CD4-positive, CD25-positive, alpha-beta regulatory T cell (primary cell): ENCODE data around the gene BCAR3. TPM values are rescaled to one million over a fixed set of nuclear protein-coding genes. Genes with fewer than 3 reads are reported as not detected.

ENCODE experiments used
- ATAC-seq, 2 donors: fragments of 150-1000 bp; cut with Tn5 transposase; one replicate each; pipeline ENCODE4 v1.10.0; 2021; ENCODE audit warnings: low read depth in 2 of 2, moderate number of reproducible peaks in 2 of 2, moderate library complexity in 1 of 2
- DNase-seq, 3 donors: peaks; one replicate each; pipeline versions ENCODE4 v3.0.0 to v3.0.0-alpha.2; 2012 to 2022; ENCODE audit warnings: mixed read lengths in 1 of 3
- H3K27ac ChIP-seq: one replicate; pipeline ENCODE4 v1.7.0; 2013; ENCODE audit warnings: mild to moderate bottlenecking, low read length; ENCODE audit not compliant: insufficient read depth, poor library complexity, severe bottlenecking
- H3K27me3 ChIP-seq: one replicate; pipeline ENCODE4 v1.7.0; 2013; ENCODE audit warnings: low read length; ENCODE audit not compliant: control insufficient read depth, insufficient read depth
- H3K36me3 ChIP-seq: one replicate; pipeline ENCODE4 v1.7.0; 2013; ENCODE audit warnings: mild to moderate bottlenecking, low read length, moderate library complexity; ENCODE audit not compliant: control insufficient read depth, insufficient read depth
- H3K4me1 ChIP-seq: 2 replicates; pipeline ENCODE4 v1.7.0; 2013; ENCODE audit warnings: mild to moderate bottlenecking, low read length; ENCODE audit not compliant: insufficient read depth, control insufficient read depth, poor library complexity, severe bottlenecking
- H3K4me3 ChIP-seq: one replicate; pipeline ENCODE4 v1.7.0; 2013; ENCODE audit warnings: low read depth, mild to moderate bottlenecking, low read length, moderate library complexity
- H3K9me3 ChIP-seq, 2 experiments: 1 replicate in 1 of 2; 2 replicates in 1 of 2; pipeline ENCODE4 v1.7.0; 2013; ENCODE audit warnings: low read length in 2 of 2, mild to moderate bottlenecking in 1 of 2, moderate library complexity in 1 of 2; ENCODE audit not compliant: control insufficient read depth in 2 of 2
- H3K27ac Mint-ChIP-seq, 3 donors: one replicate each; pipeline ENCODE4 v1.8.0; 2020 to 2022; ENCODE audit warnings: mild to moderate bottlenecking in 3 of 3, mixed read lengths in 3 of 3, moderate library complexity in 2 of 3
- H3K27me3 Mint-ChIP-seq: one replicate; pipeline ENCODE4 v1.8.0; 2022; ENCODE audit warnings: mild to moderate bottlenecking, mixed read lengths
- H3K36me3 Mint-ChIP-seq: one replicate; pipeline ENCODE4 v1.8.0; 2020; ENCODE audit warnings: mixed read lengths
- H3K4me1 Mint-ChIP-seq, 4 donors: one replicate each; pipeline ENCODE4 v1.8.0; 2020 to 2022; ENCODE audit warnings: mixed read lengths in 4 of 4, mild to moderate bottlenecking in 1 of 4
- H3K4me3 Mint-ChIP-seq, 4 donors: one replicate each; pipeline ENCODE4 v1.8.0; 2020 to 2022; ENCODE audit warnings: mild to moderate bottlenecking in 4 of 4, mixed read lengths in 4 of 4, moderate library complexity in 3 of 4
- H3K9me3 Mint-ChIP-seq, 7 donors: one replicate each; pipeline ENCODE4 v1.8.0; 2020 to 2022; ENCODE audit warnings: mixed read lengths in 7 of 7, mild to moderate bottlenecking in 3 of 7, moderate library complexity in 2 of 7
- polyA plus RNA-seq, 4 donors: library from polyadenylated mRNA; unstranded; fragments of 300-500 nt; fragmentation: Illumina TruSeq; gene quantifications; one replicate each; pipeline ENCODE4 v1.2.3, GENCODE V29; 2021
- total RNA-seq: library from RNA; stranded (reverse); gene quantifications from one replicate; pipeline ENCODE4 v1.2.3, GENCODE V29; 2022

BCAR3 gene
- total and polyA plus RNA-seq, 5 donors from 2014 or later, result 0.44 to 0.62 (median 0.49) TPM; not detected in 2

DNA sequence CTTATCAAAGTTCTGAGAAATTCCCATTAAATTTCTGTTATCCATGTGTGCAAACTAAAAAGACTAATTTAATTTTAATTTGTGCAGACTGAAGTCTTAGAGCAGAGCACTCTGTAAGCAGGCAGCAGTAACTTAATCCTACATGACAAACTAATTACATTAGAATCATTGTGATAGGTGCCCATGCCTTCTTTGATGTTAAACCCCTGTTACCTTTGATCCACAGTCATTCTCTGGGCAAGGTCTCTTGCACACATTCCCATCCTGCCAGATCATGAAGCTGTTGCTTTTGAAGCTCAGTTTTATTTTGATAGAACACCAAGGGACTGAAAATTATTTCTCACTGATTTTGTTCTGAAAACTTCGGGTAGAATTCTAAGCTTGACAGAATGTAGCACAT is 77.2 kb downstream of the BCAR3 start:
- Mint-ChIP-seq H3K36me3 (no peaks in the 10 kb centered on the region), H3K27ac (no peak overlapping the region), H3K9me3 (peaks cover 0 to 1% (median 0%) of the 10 kb centered on the region in 7 donors), H3K4me1 (peaks cover 0 to 13% (median 4%) of the 10 kb centered on the region in 4 donors), H3K4me3 (no peak overlapping the region), H3K27me3 (peaks cover 6% of the 10 kb centered on the region)
- Histone ChIP-seq H3K4me3 (no peak overlapping the region), H3K9me3 (no peaks in the 10 kb centered on the region), H3K27me3 (no peaks in the 10 kb centered on the region), H3K36me3 (no peaks in the 10 kb centered on the region), H3K27ac (no peak overlapping the region), H3K4me1 (peaks cover 4% of the 10 kb centered on the region)
- ATAC-seq (no peak), DNase-seq (no peak)

GRCh38 chr1:93603601-93604000 is 78.0 kb downstream of the BCAR3 start:
- Mint-ChIP-seq H3K9me3 (peaks cover 0 to 1% (median 0%) of the 10 kb centered on the region in 7 donors), H3K27me3 (peaks cover 6% of the 10 kb centered on the region), H3K36me3 (no peaks in the 10 kb centered on the region), H3K4me1 (peaks cover 0 to 9% (median 4%) of the 10 kb centered on the region in 4 donors), H3K4me3 (no peak overlapping the region), H3K27ac (no peak overlapping the region)
- no peak overlapping the region for H3K27ac ChIP-seq
- no peak for ATAC-seq
- no peaks in the 10 kb centered on the region for H3K36me3 ChIP-seq
- H3K4me3 ChIP-seq, result no peak overlapping the region
- H3K27me3 ChIP-seq, result no peaks in the 10 kb centered on the region
- peaks cover 4% of the 10 kb centered on the region for H3K4me1 ChIP-seq
- H3K9me3 ChIP-seq, result no peaks in the 10 kb centered on the region
- DNase-seq, result no peak

GRCh38 chr1:93603106-93603505 is 78.5 kb downstream of the BCAR3 start:
- Histone ChIP-seq H3K9me3 (no peaks in the 10 kb centered on the region), H3K36me3 (no peaks in the 10 kb centered on the region), H3K4me1 (peaks cover 4% of the 10 kb centered on the region), H3K27ac (no peak overlapping the region), H3K27me3 (no peaks in the 10 kb centered on the region), H3K4me3 (no peak overlapping the region)
- Mint-ChIP-seq H3K4me3 (no peak overlapping the region), H3K27me3 (peaks cover 6% of the 10 kb centered on the region), H3K36me3 (no peaks in the 10 kb centered on the region), H3K4me1 (peaks cover 0 to 7% (median 3%) of the 10 kb centered on the region in 4 donors), H3K27ac (no peak overlapping the region), H3K9me3 (peaks cover 0 to 1% (median 0%) of the 10 kb centered on the region in 7 donors)
- no peak for ATAC-seq
- no peak for DNase-seq

DNA sequence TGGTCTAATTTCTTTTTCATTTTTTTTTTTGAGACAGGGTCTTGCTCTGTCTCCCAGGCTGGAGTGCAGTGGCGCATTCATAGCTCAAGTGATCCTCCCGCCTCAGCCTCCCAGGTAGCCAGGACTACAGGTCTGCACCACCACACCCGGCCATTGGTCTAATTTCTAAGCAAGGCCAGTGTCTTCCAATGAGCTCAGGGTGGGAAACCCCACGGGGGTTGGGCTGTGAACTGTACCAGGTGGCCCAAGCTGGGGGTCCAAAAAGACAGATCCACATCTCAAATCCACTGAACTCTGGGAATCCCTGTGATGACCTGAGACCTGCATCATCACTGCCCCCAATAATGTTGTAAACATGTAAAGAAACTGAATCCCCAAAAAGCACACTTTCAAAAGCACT is 79.5 kb downstream of the BCAR3 start:
- H3K36me3 ChIP-seq, result no peaks in the 10 kb centered on the region
- peaks cover 0 to 1% (median 0%) of the 10 kb centered on the region in 7 donors for H3K9me3 Mint-ChIP-seq
- no peaks in the 10 kb centered on the region for H3K36me3 Mint-ChIP-seq
- no peak for DNase-seq
- ATAC-seq, result no peak
- H3K9me3 ChIP-seq, result no peaks in the 10 kb centered on the region
- peaks cover 0 to under 1% (median 0%) of the 10 kb centered on the region in 4 donors for H3K4me1 Mint-ChIP-seq
- H3K4me3 Mint-ChIP-seq, result no peak overlapping the region
- H3K27me3 ChIP-seq, result no peaks in the 10 kb centered on the region
- no peaks in the 10 kb centered on the region for H3K4me1 ChIP-seq
- peaks cover 6% of the 10 kb centered on the region for H3K27me3 Mint-ChIP-seq
- H3K4me3 ChIP-seq, result no peak overlapping the region
- no peak overlapping the region for H3K27ac Mint-ChIP-seq
- H3K27ac ChIP-seq, result no peak overlapping the region

- no peak overlapping the region for H3K27ac Mint-ChIP-seq
- H3K9me3 Mint-ChIP-seq, result peaks cover 0 to 1% (median 0%) of the 10 kb centered on the region in 7 donors
Observed at GRCh38 chr1:93601686-93602085, 80.0 kb downstream of the BCAR3 start.

GRCh38 chr1:93600663-93601062 is 81.0 kb downstream of the BCAR3 start:
- Histone ChIP-seq H3K27ac (no peak overlapping the region), H3K27me3 (no peaks in the 10 kb centered on the region), H3K36me3 (no peaks in the 10 kb centered on the region), H3K9me3 (no peaks in the 10 kb centered on the region), H3K4me3 (no peak overlapping the region), H3K4me1 (no peaks in the 10 kb centered on the region)
- no peaks in the 10 kb centered on the region for H3K36me3 Mint-ChIP-seq
- no peaks in the 10 kb centered on the region for H3K9me3 Mint-ChIP-seq
- ATAC-seq, result no peak
- no peaks in the 10 kb centered on the region for H3K4me1 Mint-ChIP-seq
- no peak for DNase-seq
- H3K27me3 Mint-ChIP-seq, result peaks cover 6% of the 10 kb centered on the region
- H3K4me3 Mint-ChIP-seq, result no peak overlapping the region
- H3K27ac Mint-ChIP-seq, result no peak overlapping the region

More at GRCh38 chr1:93601686-93602085, 80.0 kb downstream of the BCAR3 start:
- Mint-ChIP-seq H3K4me3 (no peak overlapping the region), H3K27me3 (peaks cover 6% of the 10 kb centered on the region), H3K4me1 (no peaks in the 10 kb centered on the region), H3K36me3 (no peaks in the 10 kb centered on the region)
- DNase-seq (no peak), ATAC-seq (no peak)
- Histone ChIP-seq H3K36me3 (no peaks in the 10 kb centered on the region), H3K27me3 (no peaks in the 10 kb centered on the region), H3K27ac (no peak overlapping the region), H3K4me3 (no peak overlapping the region), H3K9me3 (no peaks in the 10 kb centered on the region), H3K4me1 (no peaks in the 10 kb centered on the region)

GRCh38 chr1:93599479-93599878 is 82.2 kb downstream of the BCAR3 start:
- Histone ChIP-seq H3K27me3 (no peaks in the 10 kb centered on the region), H3K4me1 (no peaks in the 10 kb centered on the region), H3K9me3 (no peaks in the 10 kb centered on the region), H3K27ac (no peak overlapping the region), H3K36me3 (no peaks in the 10 kb centered on the region), H3K4me3 (no peak overlapping the region)
- DNase-seq (no peak), ATAC-seq (no peak)
- no peaks in the 10 kb centered on the region for H3K27me3 Mint-ChIP-seq
- H3K27ac Mint-ChIP-seq, result no peak overlapping the region
- no peaks in the 10 kb centered on the region for H3K9me3 Mint-ChIP-seq
- H3K4me1 Mint-ChIP-seq, result no peaks in the 10 kb centered on the region
- no peak overlapping the region for H3K4me3 Mint-ChIP-seq
- no peaks in the 10 kb centered on the region for H3K36me3 Mint-ChIP-seq

GRCh38 chr1:93598861-93599439 is 82.7 kb downstream of the BCAR3 start:
- no peak overlapping the region for H3K4me3 Mint-ChIP-seq
- Histone ChIP-seq H3K27me3 (no peaks in the 10 kb centered on the region), H3K27ac (no peak overlapping the region), H3K4me3 (no peak overlapping the region), H3K36me3 (no peaks in the 10 kb centered on the region), H3K9me3 (no peaks in the 10 kb centered on the region), H3K4me1 (no peaks in the 10 kb centered on the region)
- no peaks in the 10 kb centered on the region for H3K36me3 Mint-ChIP-seq
- H3K9me3 Mint-ChIP-seq, result no peaks in the 10 kb centered on the region
- H3K27ac Mint-ChIP-seq, result no peak overlapping the region
- ATAC-seq, result no peak
- no peak for DNase-seq
- no peaks in the 10 kb centered on the region for H3K4me1 Mint-ChIP-seq
- H3K27me3 Mint-ChIP-seq, result peaks cover 4% of the 10 kb centered on the region
